Glutamatergic neuron (in vitro differentiated cells): ENCODE data around the gene CDK5RAP2. TPM values are rescaled to one million over a fixed set of nuclear protein-coding genes. Genes with fewer than 3 reads are reported as not detected.

Experiments used
- DNase-seq: peaks from one replicate; pipeline ENCODE4 v3.0.0; 2022
- H3K27ac Mint-ChIP-seq: one replicate; pipeline ENCODE4 v1.8.0; 2020; ENCODE audit warnings: mild to moderate bottlenecking, mixed read lengths, inconsistent platforms; ENCODE audit not compliant: unreplicated experiment
- H3K27me3 Mint-ChIP-seq: one replicate; pipeline ENCODE4 v1.8.0; 2020; ENCODE audit warnings: mild to moderate bottlenecking, moderate library complexity, mixed read lengths, inconsistent platforms; ENCODE audit not compliant: unreplicated experiment
- H3K36me3 Mint-ChIP-seq: one replicate; pipeline ENCODE4 v1.8.0; 2020; ENCODE audit warnings: mild to moderate bottlenecking, mixed read lengths, inconsistent platforms; ENCODE audit not compliant: unreplicated experiment
- H3K4me1 Mint-ChIP-seq: one replicate; pipeline ENCODE4 v1.8.0; 2020; ENCODE audit warnings: mild to moderate bottlenecking, low read depth, mixed read lengths, inconsistent platforms; ENCODE audit not compliant: unreplicated experiment
- H3K4me3 Mint-ChIP-seq: one replicate; pipeline ENCODE4 v1.8.0; 2020; ENCODE audit warnings: mild to moderate bottlenecking, mixed read lengths, inconsistent platforms; ENCODE audit not compliant: unreplicated experiment
- H3K9me3 Mint-ChIP-seq: one replicate; pipeline ENCODE4 v1.8.0; 2020; ENCODE audit warnings: mild to moderate bottlenecking, moderate library complexity, mixed read lengths, inconsistent platforms; ENCODE audit not compliant: unreplicated experiment
- total RNA-seq: library from RNA; stranded (reverse); fragmentation: NEBNext Ultra II Directional; extraction: Animal tissue kit (Norgen Biotek cat#: 25700); gene quantifications from one replicate; pipeline ENCODE4 v1.2.1, GENCODE V29; 2021; ENCODE audit not compliant: unreplicated experiment
- TF ChIP-seq, protein P1 (sequence below): fragments of 200-600 bp; sonication (generic); IDR thresholded peaks from one replicate; pipeline ENCODE4 v1.5.0; 2021; ENCODE audit not compliant: partially characterized antibody, unreplicated experiment

CDK5RAP2 gene
- total RNA-seq, 1 donor from 2014 or later = 53.2 TPM

GRCh38 chr9:120436446-120436845 is 143.5 kb downstream of the CDK5RAP2 start:
- no peak overlapping the region for H3K27ac Mint-ChIP-seq
- H3K4me3 Mint-ChIP-seq = no peak overlapping the region
- TF ChIP-seq, protein P1, sequence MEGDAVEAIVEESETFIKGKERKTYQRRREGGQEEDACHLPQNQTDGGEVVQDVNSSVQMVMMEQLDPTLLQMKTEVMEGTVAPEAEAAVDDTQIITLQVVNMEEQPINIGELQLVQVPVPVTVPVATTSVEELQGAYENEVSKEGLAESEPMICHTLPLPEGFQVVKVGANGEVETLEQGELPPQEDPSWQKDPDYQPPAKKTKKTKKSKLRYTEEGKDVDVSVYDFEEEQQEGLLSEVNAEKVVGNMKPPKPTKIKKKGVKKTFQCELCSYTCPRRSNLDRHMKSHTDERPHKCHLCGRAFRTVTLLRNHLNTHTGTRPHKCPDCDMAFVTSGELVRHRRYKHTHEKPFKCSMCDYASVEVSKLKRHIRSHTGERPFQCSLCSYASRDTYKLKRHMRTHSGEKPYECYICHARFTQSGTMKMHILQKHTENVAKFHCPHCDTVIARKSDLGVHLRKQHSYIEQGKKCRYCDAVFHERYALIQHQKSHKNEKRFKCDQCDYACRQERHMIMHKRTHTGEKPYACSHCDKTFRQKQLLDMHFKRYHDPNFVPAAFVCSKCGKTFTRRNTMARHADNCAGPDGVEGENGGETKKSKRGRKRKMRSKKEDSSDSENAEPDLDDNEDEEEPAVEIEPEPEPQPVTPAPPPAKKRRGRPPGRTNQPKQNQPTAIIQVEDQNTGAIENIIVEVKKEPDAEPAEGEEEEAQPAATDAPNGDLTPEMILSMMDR = no peak
- H3K36me3 Mint-ChIP-seq = no peaks in the 10 kb centered on the region
- DNase-seq = no peak
- no peaks in the 10 kb centered on the region for H3K9me3 Mint-ChIP-seq
- H3K27me3 Mint-ChIP-seq = no peaks in the 10 kb centered on the region
- peaks cover 5% of the 10 kb centered on the region for H3K4me1 Mint-ChIP-seq

DNA sequence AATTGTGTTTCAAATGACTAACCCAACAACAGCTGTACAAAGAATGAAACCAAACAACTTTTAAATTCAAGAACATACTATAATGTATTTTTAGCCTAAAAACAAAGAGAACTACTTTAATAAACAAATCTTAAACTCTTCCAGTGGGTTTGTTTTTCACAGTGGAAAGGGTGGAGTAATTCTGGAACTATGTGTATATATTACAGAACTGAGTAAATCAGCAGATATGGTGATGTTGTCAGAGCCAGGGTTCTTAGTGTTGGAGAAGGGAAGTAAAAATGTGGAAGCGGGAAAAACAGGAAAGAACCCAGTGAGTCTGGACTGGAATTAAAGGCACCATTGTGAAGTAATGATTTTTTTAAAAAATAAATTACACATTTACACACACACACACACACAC is 144.9 kb downstream of the CDK5RAP2 start:
- Mint-ChIP-seq H3K27me3 (no peaks in the 10 kb centered on the region), H3K4me1 (peaks cover 5% of the 10 kb centered on the region)

DNA sequence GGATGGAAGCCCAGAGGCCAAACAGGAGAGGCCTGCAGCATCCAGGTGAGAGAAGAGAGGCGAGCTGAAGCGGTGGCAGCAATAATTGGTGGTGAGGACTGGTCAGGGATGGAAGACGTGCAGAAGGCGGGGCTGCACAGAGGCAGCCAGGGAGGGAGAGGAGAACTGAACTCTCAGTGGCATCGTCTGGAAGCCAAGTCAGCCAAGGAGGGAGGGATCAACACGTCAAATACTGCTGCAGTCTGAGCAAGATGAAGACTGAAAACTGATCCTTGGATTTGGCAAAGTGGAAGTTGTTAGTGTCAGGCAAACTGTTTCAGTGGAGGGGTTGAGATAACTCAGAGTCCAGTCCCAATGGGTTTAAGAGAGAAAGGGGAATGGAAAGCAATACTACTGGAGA is 145.4 kb downstream of the CDK5RAP2 start:
- Mint-ChIP-seq H3K4me3 (no peak overlapping the region), H3K27me3 (no peaks in the 10 kb centered on the region), H3K36me3 (no peaks in the 10 kb centered on the region), H3K4me1 (peaks cover 5% of the 10 kb centered on the region), H3K9me3 (no peaks in the 10 kb centered on the region), H3K27ac (no peak overlapping the region)
- TF ChIP-seq, protein P1 = no peak
- no peak for DNase-seq

More for the DNA sequence above, 144.9 kb downstream of the CDK5RAP2 start:
- no peak for DNase-seq
- Mint-ChIP-seq H3K9me3 (no peaks in the 10 kb centered on the region), H3K4me3 (no peak overlapping the region), H3K36me3 (no peaks in the 10 kb centered on the region), H3K27ac (no peak overlapping the region)
- TF ChIP-seq, protein P1 = no peak

- H3K36me3 Mint-ChIP-seq = no peaks in the 10 kb centered on the region
- H3K9me3 Mint-ChIP-seq = no peaks in the 10 kb centered on the region
- TF ChIP-seq, protein P1 = no peak
- H3K27me3 Mint-ChIP-seq = no peaks in the 10 kb centered on the region
- no peak overlapping the region for H3K27ac Mint-ChIP-seq
- peaks cover 5% of the 10 kb centered on the region for H3K4me1 Mint-ChIP-seq
- DNase-seq = no peak
- no peak overlapping the region for H3K4me3 Mint-ChIP-seq
These were observed 146.3 kb downstream of the CDK5RAP2 start for GRCh38 chr9:120433701-120434100.

- TF ChIP-seq, protein P1 = no peak
- no peaks in the 10 kb centered on the region for H3K9me3 Mint-ChIP-seq
- H3K36me3 Mint-ChIP-seq = no peaks in the 10 kb centered on the region
- no peak overlapping the region for H3K4me3 Mint-ChIP-seq
- no peak overlapping the region for H3K27ac Mint-ChIP-seq
- no peaks in the 10 kb centered on the region for H3K27me3 Mint-ChIP-seq
- DNase-seq = no peak
- H3K4me1 Mint-ChIP-seq = peaks cover 5% of the 10 kb centered on the region
These were observed 147.4 kb downstream of the CDK5RAP2 start for GRCh38 chr9:120432600-120432999.
